K562 (cell line): ENCODE results near the gene TTC27. TPM values are rescaled to one million over a fixed set of nuclear protein-coding genes. Genes with fewer than 3 reads are reported as not detected.

Experiments used
- ARID1B ChIP-seq: fragments of 450-650 bp; IDR thresholded peaks from 2 replicates; pipeline ENCODE4 v1.6.1; 2016; ENCODE audit warnings: antibody characterized with exemption, mild to moderate bottlenecking, inconsistent platforms
- ATF1 ChIP-seq, 2 experiments: fragments of 450-650 bp in 1 of 2; IDR thresholded peaks; 2 replicates each; pipeline ENCODE4 v1.6.1; 2016; ENCODE audit warnings: missing compliant biosample characterization in 1 of 2, missing genetic modification characterization in 1 of 2
- CEBPB ChIP-seq: fragments of 450-650 bp; IDR thresholded peaks from 2 replicates; pipeline ENCODE4 v1.6.1; 2016; ENCODE audit warnings: missing genetic modification characterization, missing compliant biosample characterization
- CHD2 ChIP-seq: IDR thresholded peaks from 2 replicates; pipeline ENCODE4 v1.6.1; 2011; ENCODE audit warnings: low read depth, low read length
- CREBBP ChIP-seq: IDR thresholded peaks from one replicate; pipeline ENCODE4 v1.6.1; 2012; ENCODE audit warnings: low read depth, mild to moderate bottlenecking, control low read depth, inconsistent platforms, low read length
- DACH1 ChIP-seq: fragments of 450-650 bp; IDR thresholded peaks from 2 replicates; pipeline ENCODE4 v1.6.1; 2018; ENCODE audit not compliant: partially characterized antibody
- FOXJ3 ChIP-seq: sonication (generic); formaldehyde crosslinking; IDR thresholded peaks from 2 replicates; pipeline ENCODE4 v1.4.0; 2020; ENCODE audit warnings: mild to moderate bottlenecking, missing genetic modification reagents
- GATAD2B ChIP-seq: fragments of 450-650 bp; IDR thresholded peaks from 2 replicates; pipeline ENCODE4 v1.6.1; 2017; ENCODE audit warnings: mild to moderate bottlenecking, borderline replicate concordance
- KAT8 ChIP-seq: fragments of 450-650 bp; IDR thresholded peaks from 2 replicates; pipeline ENCODE4 v1.6.1; 2016; ENCODE audit warnings: low read depth, mild to moderate bottlenecking
- KDM1A ChIP-seq, 2 experiments: fragments of 450-650 bp; IDR thresholded peaks; 2 replicates each; pipeline ENCODE4 v1.6.1; 2016; ENCODE audit warnings: mild to moderate bottlenecking in 2 of 2
- MEF2A ChIP-seq: IDR thresholded peaks from 2 replicates; pipeline ENCODE4 v1.6.1; 2011; ENCODE audit warnings: low read depth, mild to moderate bottlenecking, low read length, moderate library complexity; ENCODE audit not compliant: control insufficient read depth
- MXD1 ChIP-seq: fragments of 250-450 bp; sonication (Bioruptor Pico); IDR thresholded peaks from 2 replicates; pipeline ENCODE4 v1.8.0; 2021; ENCODE audit warnings: borderline replicate concordance, mild to moderate bottlenecking, moderate library complexity; ENCODE audit not compliant: poor library complexity, severe bottlenecking
- NCOR1 ChIP-seq: fragments of 450-650 bp; IDR thresholded peaks from 2 replicates; pipeline ENCODE4 v1.6.1; 2016; ENCODE audit warnings: mild to moderate bottlenecking, moderate library complexity
- NFATC3 ChIP-seq: fragments of 450-650 bp; IDR thresholded peaks from 2 replicates; pipeline ENCODE4 v1.6.1; 2017; ENCODE audit warnings: mild to moderate bottlenecking
- NRF1 ChIP-seq, 2 experiments: fragments of 450-650 bp; IDR thresholded peaks in 1 of 2; conservative IDR thresholded peaks in 1 of 2; 2 replicates each; pipeline ENCODE4 v1.6.1; 2014; ENCODE audit warnings: mild to moderate bottlenecking in 2 of 2
- PHB2 ChIP-seq: fragments of 450-650 bp; IDR thresholded peaks from 2 replicates; pipeline ENCODE4 v1.6.1; 2017; ENCODE audit warnings: low read depth
- PPARD ChIP-seq: fragments of 250-450 bp; sonication (Bioruptor Pico); IDR thresholded peaks from 2 replicates; pipeline ENCODE4 v1.8.0; 2022; ENCODE audit warnings: inconsistent platforms, mild to moderate bottlenecking, moderate library complexity
- RBM15 ChIP-seq: fragments of 200-400 bp; formaldehyde crosslinking; IDR thresholded peaks from 2 replicates; pipeline ENCODE4 v1.6.1; 2018; ENCODE audit warnings: mild to moderate bottlenecking, low read length, moderate library complexity; ENCODE audit not compliant: insufficient read depth
- SLC30A9 ChIP-seq: fragments of 250-450 bp; sonication (Bioruptor Pico); IDR thresholded peaks from 2 replicates; pipeline ENCODE4 v1.8.0; 2022; ENCODE audit warnings: mild to moderate bottlenecking, moderate library complexity
- STAT5A ChIP-seq: IDR thresholded peaks from 2 replicates; pipeline ENCODE4 v1.6.1; 2012; ENCODE audit warnings: low read length, inconsistent platforms, borderline replicate concordance
- STAT6 ChIP-seq: sonication (generic); formaldehyde crosslinking; IDR thresholded peaks from 2 replicates; pipeline ENCODE4 v1.8.1; 2023; ENCODE audit warnings: mild to moderate bottlenecking, missing genetic modification reagents
- TAL1 ChIP-seq: fragments of 450-650 bp; IDR thresholded peaks from 2 replicates; pipeline ENCODE4 v1.6.1; 2016; ENCODE audit warnings: mild to moderate bottlenecking
- TBL1XR1 ChIP-seq, 2 experiments: IDR thresholded peaks; 2 replicates each; pipeline ENCODE4 v1.6.1; 2012; ENCODE audit warnings: improper control_type of control experiment in 2 of 2, low read length in 2 of 2, mild to moderate bottlenecking in 1 of 2
- TEAD4 ChIP-seq, 2 experiments: sonication (generic) in 1 of 2; formaldehyde crosslinking in 1 of 2; IDR thresholded peaks; 2 replicates each; pipeline versions ENCODE4 v1.6.1 to v1.8.0; 2012 to 2022; ENCODE audit warnings: borderline replicate concordance in 1 of 2, inconsistent platforms in 1 of 2, low read length in 1 of 2, mild to moderate bottlenecking in 1 of 2, missing genetic modification reagents in 1 of 2
- ZNF232 ChIP-seq: sonication (generic); formaldehyde crosslinking; IDR thresholded peaks from 2 replicates; pipeline ENCODE4 v1.8.0; 2022; ENCODE audit warnings: mild to moderate bottlenecking, missing genetic modification reagents
- ZNF830 ChIP-seq: fragments of 250-450 bp; sonication (Bioruptor Pico); IDR thresholded peaks from 2 replicates; pipeline ENCODE4 v1.5.0; 2021; ENCODE audit warnings: mild to moderate bottlenecking
- ZSCAN29 ChIP-seq: fragments of 450-650 bp; IDR thresholded peaks from 2 replicates; pipeline ENCODE4 v1.6.1; 2017
- polyA plus RNA-seq, 8 experiments: library from polyadenylated mRNA; depleted of rRNA in 4 of 8; stranded (reverse) in 5 of 8; unstranded in 3 of 8; fragments of >200 nt; fragmentation: Nextera tagmentation in 2 of 8; fragmentation: Illumina TruSeq in 1 of 8; extraction: Ambion mirVana in 2 of 8; extraction: Trizol in 1 of 8; gene quantifications; 2 replicates each; pipeline versions ENCODE4 v1.2.1 to v1.2.3, GENCODE V29; 2011 to 2014; ENCODE audit warnings: inconsistent platforms in 1 of 8, missing spikeins in 1 of 8
- total RNA-seq, 7 experiments: library from RNA; depleted of rRNA in 6 of 7; stranded (reverse); fragments of >200 nt in 6 of 7; fragmentation: Illumina TruSeq in 2 of 7; extraction: Trizol in 2 of 7; gene quantifications; 2 replicates each; pipeline versions ENCODE4 v1.2.1 to v1.2.3, GENCODE V29; 2011 to 2021; ENCODE audit warnings: low replicate concordance in 1 of 7
- TF ChIP-seq, protein P1 (sequence below): fragments of 450-650 bp; IDR thresholded peaks from 2 replicates; pipeline ENCODE4 v1.6.1; 2016; ENCODE audit warnings: borderline replicate concordance

TTC27 gene
- total and polyA plus RNA-seq, 9 of the 15 experiments (the other 6 are each of a cell fraction or from before 2014, with no cell fraction given): 44.3 to 93.4 (median 57.3) TPM

- TF ChIP-seq TBL1XR1 (IDR thresholded peaks at IDR 0.05; ENCODE audit: low read length in 2 of 2) (no peak), ZNF830 (CRISPR knock-in tag) (no peak), KDM1A (IDR thresholded peaks at IDR 0.05) (no peak), ZNF232 (CRISPR knock-in tag) (no peak), PPARD (CRISPR knock-in tag) (no peak), MXD1 (no peak), NRF1 (conservative IDR thresholded peaks at IDR 0.05 in 1 of 2, IDR thresholded peaks at IDR 0.05 in 1 of 2) (no peak), FOXJ3 (CRISPR knock-in tag) (no peak), STAT6 (CRISPR knock-in tag) (no peak), CHD2 (no peak), ARID1B (peak; percentile 52; the same call in 1 of the 2 replicates), PHB2 (no peak), CEBPB (tag) (peak; percentile 43; the same call in 1 of the 2 replicates), CREBBP (no peak), NCOR1 (0 out of 2 replicates have a peak, but pooled peaks have one; percentile 30), NFATC3 (no peak), ATF1 (CRISPR knock-in tag; IDR thresholded peaks at IDR 0.05) (no peak), ATF1 (tag; IDR thresholded peaks at IDR 0.05) (no peak), ZSCAN29 (no peak), RBM15 (no peak), MEF2A (no peak), SLC30A9 (CRISPR knock-in tag) (no peak), STAT5A (0 out of 2 replicates have a peak, but pooled peaks have one; percentile 12), GATAD2B (no peak), DACH1 (no peak), TAL1 (peak; percentile 32; the same call in 1 of the 2 replicates), TEAD4 (IDR thresholded peaks at IDR 0.05; ENCODE audit: low read length) (peak; percentile 36; the same call in 1 of the 2 replicates), TEAD4 (CRISPR knock-in tag; IDR thresholded peaks at IDR 0.05; ENCODE audit: borderline replicate concordance) (no peak), KAT8 (no peak)
- TF ChIP-seq, protein P1, sequence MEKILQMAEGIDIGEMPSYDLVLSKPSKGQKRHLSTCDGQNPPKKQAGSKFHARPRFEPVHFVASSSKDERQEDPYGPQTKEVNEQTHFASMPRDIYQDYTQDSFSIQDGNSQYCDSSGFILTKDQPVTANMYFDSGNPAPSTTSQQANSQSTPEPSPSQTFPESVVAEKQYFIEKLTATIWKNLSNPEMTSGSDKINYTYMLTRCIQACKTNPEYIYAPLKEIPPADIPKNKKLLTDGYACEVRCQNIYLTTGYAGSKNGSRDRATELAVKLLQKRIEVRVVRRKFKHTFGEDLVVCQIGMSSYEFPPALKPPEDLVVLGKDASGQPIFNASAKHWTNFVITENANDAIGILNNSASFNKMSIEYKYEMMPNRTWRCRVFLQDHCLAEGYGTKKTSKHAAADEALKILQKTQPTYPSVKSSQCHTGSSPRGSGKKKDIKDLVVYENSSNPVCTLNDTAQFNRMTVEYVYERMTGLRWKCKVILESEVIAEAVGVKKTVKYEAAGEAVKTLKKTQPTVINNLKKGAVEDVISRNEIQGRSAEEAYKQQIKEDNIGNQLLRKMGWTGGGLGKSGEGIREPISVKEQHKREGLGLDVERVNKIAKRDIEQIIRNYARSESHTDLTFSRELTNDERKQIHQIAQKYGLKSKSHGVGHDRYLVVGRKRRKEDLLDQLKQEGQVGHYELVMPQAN: no peak
Observed at GRCh38 chr2:32611366-32611765, 16.5 kb upstream of the TTC27 start (continued).
